Fibroblast of lung (primary cell): Measurements from ENCODE around the gene WWTR1.

Experiments
- EZH2 ChIP-seq: IDR thresholded peaks from 2 replicates; pipeline ENCODE4 v1.5.1; 2012; ENCODE audit warnings: low read length, control low read depth, mild to moderate bottlenecking; ENCODE audit errors: missing control alignments
- TF ChIP-seq, protein P1 (sequence below), 2 donors: IDR thresholded peaks in 1 of 2; conservative IDR thresholded peaks in 1 of 2; 1 replicate in 1 of 2; 2 replicates in 1 of 2; pipeline ENCODE4 v1.5.1; 2011 to 2012; ENCODE audit warnings: low read length in 2 of 2, control low read depth in 1 of 2, inconsistent platforms in 1 of 2, low read depth in 1 of 2, mild to moderate bottlenecking in 1 of 2

DNA sequence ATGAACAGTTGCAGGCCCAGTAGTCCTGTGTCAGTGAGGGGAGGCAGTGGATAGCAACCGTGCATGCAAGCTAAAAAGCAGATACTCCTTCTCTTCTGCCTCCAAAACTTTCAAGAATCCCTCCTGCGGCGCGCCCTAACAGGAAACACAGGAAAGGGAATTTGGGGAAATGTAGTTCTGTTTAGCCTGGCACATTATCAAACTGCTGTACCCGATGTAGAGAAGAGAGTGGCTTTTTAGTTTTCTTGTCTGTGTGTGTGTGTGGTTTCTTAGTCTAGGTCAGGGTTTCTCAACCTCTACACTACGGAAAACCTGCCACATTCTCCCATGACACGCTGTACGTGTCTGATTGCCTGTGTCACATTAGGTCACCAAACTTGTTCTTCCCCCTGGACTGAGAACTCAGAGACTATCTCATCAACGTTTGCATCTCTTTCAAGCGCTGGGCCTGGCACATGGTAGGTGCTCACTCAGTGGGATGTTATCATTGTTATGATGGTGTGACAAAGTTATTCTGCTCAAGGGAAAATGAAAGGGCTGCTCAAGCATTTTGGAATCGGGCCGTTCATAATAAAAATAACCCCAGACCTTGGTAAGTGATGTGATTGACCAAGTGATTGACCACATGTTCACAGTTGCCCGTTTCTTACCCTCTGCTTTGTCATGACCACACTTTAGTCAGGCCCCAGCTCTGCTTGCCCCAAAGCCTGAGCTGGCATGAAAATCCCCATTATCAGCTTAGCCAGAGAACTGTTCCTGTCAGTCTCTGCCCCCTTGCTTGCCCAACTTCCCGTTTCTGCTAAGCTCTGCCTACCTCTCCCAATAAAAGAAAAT is 150.1 kb downstream of the WWTR1 start:
- TF ChIP-seq, protein P1, sequence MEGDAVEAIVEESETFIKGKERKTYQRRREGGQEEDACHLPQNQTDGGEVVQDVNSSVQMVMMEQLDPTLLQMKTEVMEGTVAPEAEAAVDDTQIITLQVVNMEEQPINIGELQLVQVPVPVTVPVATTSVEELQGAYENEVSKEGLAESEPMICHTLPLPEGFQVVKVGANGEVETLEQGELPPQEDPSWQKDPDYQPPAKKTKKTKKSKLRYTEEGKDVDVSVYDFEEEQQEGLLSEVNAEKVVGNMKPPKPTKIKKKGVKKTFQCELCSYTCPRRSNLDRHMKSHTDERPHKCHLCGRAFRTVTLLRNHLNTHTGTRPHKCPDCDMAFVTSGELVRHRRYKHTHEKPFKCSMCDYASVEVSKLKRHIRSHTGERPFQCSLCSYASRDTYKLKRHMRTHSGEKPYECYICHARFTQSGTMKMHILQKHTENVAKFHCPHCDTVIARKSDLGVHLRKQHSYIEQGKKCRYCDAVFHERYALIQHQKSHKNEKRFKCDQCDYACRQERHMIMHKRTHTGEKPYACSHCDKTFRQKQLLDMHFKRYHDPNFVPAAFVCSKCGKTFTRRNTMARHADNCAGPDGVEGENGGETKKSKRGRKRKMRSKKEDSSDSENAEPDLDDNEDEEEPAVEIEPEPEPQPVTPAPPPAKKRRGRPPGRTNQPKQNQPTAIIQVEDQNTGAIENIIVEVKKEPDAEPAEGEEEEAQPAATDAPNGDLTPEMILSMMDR (conservative IDR thresholded peaks at IDR 0.05 in 1 of 2, IDR thresholded peaks at IDR 0.05 in 1 of 2; ENCODE audit: low read depth in 1 of 2, low read length in 2 of 2) = no peak
- no peak for TF ChIP-seq EZH2
